Measurements from ENCODE around the gene CLPTM1L.

CLPTM1L gene

DNA sequence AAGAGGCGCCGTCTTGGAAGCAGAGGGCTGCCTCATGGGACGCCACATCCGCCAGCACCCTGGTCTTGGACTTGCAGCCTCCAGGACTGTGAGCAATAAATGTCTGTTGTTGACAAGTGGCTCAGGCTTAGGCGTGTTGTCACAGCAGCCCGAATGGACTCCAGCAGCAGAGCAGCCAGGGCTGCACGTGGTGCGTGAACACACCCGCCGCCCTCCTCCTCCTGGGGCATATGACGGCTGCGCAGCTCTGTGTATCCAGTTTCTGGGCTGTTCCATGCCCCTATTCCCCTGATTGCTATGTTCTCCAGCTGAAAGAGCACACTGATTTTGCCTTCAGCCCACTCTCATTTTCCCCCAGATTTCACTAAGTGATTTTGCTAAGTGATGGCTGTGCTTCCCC, 36.0 kb upstream of the CLPTM1L start:
- TF ChIP-seq, protein P1, sequence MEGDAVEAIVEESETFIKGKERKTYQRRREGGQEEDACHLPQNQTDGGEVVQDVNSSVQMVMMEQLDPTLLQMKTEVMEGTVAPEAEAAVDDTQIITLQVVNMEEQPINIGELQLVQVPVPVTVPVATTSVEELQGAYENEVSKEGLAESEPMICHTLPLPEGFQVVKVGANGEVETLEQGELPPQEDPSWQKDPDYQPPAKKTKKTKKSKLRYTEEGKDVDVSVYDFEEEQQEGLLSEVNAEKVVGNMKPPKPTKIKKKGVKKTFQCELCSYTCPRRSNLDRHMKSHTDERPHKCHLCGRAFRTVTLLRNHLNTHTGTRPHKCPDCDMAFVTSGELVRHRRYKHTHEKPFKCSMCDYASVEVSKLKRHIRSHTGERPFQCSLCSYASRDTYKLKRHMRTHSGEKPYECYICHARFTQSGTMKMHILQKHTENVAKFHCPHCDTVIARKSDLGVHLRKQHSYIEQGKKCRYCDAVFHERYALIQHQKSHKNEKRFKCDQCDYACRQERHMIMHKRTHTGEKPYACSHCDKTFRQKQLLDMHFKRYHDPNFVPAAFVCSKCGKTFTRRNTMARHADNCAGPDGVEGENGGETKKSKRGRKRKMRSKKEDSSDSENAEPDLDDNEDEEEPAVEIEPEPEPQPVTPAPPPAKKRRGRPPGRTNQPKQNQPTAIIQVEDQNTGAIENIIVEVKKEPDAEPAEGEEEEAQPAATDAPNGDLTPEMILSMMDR (conservative IDR thresholded peaks at IDR 0.05; ENCODE audit: control insufficient read depth, insufficient read depth, low read depth, low read length): no peak
- no peak for DNase-seq (ENCODE audit: low read depth)
- no peak overlapping the region for H3K4me3 ChIP-seq (ENCODE audit: control insufficient read depth, low read depth, low read length)

DNA sequence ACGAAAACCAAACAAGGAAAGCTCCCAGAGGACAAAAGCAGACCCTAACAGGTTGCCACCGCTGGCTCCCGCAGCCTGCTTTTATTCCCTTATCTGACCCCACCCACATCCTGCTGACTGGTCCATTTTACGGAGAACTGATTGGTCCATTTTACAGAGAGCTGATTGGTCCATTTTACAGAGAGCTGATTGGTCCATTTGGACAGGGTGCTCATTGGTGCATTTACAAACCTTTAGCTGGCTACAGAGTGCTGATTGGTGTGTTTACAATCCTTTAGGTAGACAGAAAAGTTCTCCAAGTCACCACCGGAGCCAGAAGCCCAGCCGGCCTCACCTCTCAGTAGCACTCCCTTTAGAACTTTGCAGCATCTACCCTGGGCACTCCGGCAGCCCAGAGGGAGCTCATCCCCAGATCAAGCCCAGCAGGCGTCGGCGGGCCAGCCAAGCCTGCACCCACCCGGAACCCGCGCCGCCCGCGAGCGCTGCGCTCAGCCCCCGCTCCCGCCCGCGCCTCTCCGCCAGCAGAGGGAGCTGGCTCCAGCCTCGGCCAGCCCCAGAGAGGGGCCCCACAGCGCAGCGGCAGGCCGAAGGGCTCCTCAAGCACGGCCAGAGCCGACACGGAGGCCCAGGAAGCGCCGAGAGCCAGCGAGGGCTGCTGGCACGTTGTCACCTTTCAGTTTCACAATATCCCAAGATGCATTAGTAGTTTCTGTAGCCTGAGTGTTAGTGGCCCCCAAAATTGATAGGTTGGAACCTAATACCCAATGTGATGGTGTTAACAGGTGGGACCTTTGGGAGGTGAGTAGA, 35.3 kb upstream of the CLPTM1L start:
- peak; percentile 28 for DNase-seq (ENCODE audit: low read depth)
- H3K4me3 ChIP-seq (ENCODE audit: control insufficient read depth, low read depth, low read length): no peak overlapping the region
- TF ChIP-seq, protein P1 (conservative IDR thresholded peaks at IDR 0.05; ENCODE audit: control insufficient read depth, insufficient read depth, low read depth, low read length): peak; percentile 20

DNA sequence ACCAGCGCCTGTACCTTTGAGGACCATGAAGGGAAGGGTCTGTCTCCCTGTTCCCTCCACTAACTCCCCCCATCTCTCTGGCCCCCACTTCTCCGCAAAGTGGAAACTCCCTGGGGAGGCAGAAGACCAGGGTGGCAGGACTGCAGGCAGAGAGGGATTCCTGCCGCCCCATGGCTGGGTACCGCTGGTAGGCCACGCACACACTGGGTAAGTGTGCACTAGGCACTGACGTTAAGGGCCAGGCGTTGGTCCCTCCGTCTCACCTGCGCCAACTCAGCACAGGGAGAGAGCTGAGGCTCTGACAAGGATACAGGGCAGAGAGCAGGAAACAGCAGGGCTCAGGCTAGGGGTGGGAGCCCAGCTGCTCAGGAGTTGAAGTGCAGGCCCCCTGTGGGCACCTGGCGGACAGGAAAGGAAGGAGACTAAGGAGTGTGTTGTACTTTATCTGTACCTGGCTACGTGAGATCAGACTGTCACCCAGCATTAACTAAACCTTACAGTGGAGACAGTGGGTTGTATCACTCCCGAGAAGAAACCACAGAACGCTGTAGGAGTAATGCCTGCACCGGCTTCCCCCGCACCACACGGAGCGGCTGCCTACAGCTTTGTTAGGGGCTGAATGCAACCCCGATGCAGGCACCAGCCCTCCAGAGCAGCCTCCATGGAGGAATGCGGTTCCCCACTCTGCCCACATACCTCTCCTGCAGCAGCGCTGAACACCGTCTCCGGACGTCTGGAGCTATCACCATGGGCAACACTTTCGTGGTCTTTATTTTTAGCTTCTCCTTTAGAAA, 34.2 kb upstream of the CLPTM1L start:
- no peak for DNase-seq (ENCODE audit: low read depth)
- TF ChIP-seq, protein P1 (conservative IDR thresholded peaks at IDR 0.05; ENCODE audit: control insufficient read depth, insufficient read depth, low read depth, low read length): no peak
- no peak overlapping the region for H3K4me3 ChIP-seq (ENCODE audit: control insufficient read depth, low read depth, low read length)

DNA sequence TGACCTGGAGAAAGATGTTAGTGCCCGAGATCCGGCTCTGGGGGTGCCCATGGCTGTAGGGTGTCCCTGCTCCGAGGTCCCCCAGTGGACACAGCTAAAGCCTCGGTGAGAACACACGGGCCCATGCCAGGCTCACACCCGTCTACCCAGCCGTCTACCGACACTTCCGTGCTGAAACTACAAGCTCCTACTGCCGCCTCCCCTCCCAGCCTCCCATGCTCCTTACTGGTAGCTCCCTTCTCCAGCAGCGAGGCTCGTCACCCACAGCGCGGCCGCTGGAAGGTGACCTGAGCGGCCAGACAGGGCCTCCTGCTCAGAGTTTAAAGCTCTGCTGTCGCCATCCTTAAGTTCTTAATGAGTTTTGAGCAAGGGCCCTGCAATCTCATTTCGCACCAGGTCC, 33.2 kb upstream of the CLPTM1L start:
- TF ChIP-seq, protein P1 (conservative IDR thresholded peaks at IDR 0.05; ENCODE audit: control insufficient read depth, insufficient read depth, low read depth, low read length): no peak

DNA sequence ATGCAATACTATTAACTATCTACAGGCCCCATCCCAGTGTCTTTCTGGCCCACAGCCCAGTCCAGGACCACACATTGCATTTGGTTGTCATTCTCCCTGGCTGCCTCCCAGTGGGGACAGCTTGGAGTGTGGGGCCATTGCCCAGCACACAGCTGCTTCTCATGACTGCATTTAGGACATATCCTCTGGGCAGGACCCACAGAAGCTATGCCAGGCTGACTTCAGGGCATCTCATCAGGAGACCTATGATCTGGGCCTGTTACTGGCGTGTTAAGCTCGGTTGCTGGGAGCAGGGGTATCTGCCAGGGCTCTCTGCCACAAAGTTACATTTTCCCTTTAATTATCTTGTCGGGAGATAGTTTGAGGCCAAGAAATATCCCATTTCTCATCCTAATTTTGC, 32.1 kb upstream of the CLPTM1L start:
- TF ChIP-seq, protein P1 (conservative IDR thresholded peaks at IDR 0.05; ENCODE audit: control insufficient read depth, insufficient read depth, low read depth, low read length): no peak
- H3K4me3 ChIP-seq (ENCODE audit: control insufficient read depth, low read depth, low read length): no peak overlapping the region
- no peak for DNase-seq (ENCODE audit: low read depth)

More for the DNA sequence above, 33.2 kb upstream of the CLPTM1L start:
- no peak for DNase-seq (ENCODE audit: low read depth)
- no peak overlapping the region for H3K4me3 ChIP-seq (ENCODE audit: control insufficient read depth, low read depth, low read length)

DNA sequence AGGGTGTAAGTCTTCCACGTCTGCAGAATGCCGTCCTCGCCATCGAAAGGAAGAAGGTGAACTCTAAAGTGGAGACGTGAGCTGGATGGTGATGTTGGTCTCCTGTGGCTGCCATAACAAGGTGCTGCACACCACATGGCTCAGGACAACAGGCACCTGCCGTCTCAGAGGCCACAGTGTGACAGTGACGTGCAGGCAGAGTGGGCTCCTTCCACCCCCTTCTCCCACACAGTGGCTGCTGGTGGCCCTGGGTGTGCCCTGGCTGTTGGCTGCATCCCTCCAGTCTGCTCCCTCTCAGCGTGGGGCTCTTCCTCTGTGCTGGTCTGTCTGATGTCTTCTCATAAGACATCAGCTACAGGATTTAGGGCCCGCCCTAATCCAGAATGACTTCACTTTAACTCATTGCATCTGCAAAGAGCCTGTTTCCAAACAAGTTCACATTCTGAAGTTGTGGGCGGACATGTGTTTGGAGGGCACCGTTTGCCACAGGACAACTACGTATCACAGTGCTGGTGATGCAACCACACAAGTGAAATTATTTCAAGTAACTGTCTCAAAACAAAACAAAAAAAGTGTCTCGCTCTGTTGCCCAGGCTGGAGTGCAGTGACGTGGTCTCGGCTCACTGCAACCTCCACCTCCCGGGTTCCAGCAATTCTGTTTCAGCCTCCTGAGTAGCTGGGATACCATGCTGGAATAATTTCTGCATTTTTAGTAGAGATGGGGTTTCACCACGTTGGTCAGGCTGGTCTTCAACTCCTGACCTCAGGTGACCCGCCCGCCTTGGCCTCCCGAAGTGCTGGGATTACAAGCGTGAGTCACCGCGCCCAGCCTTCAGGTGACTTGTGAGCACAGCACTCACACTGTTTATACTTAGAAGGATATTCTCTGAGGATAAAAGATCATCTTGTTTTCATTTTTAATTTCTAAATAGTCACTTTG, 31.2 kb upstream of the CLPTM1L start:
- TF ChIP-seq, protein P1 (conservative IDR thresholded peaks at IDR 0.05; ENCODE audit: control insufficient read depth, insufficient read depth, low read depth, low read length): no peak
- no peak overlapping the region for H3K4me3 ChIP-seq (ENCODE audit: control insufficient read depth, low read depth, low read length)
- peak; percentile 29 for DNase-seq (ENCODE audit: low read depth)
